GM21576 (cell line): ENCODE data around the gene PIGO.

Experiments used
- ATAC-seq: cut with Tn5 transposase; IDR thresholded peaks from one replicate; pipeline ENCODE4 v1.9.1; 2021; ENCODE audit warnings: mild to moderate bottlenecking, moderate library complexity; ENCODE audit not compliant: unreplicated experiment

The PIGO gene

GRCh38 chr9:35096035-35096849 lies at the start of gene PIGO:
Gene PIGO (minus strand): TSS chr9:35096591. CDS start chr9:35095565, 1,026 bp downstream.
- ATAC-seq, result peak; percentile 84

- no peak for ATAC-seq
These were observed 45.6 kb upstream of the PIGO start for GRCh38 chr9:35142037-35142436.

GRCh38 chr9:35140093-35140492 lies 43.7 kb upstream of the PIGO start:
- no peak for ATAC-seq

GRCh38 chr9:35136866-35137265 lies 40.5 kb upstream of the PIGO start:
- ATAC-seq, result no peak

- ATAC-seq, result no peak
These were observed 39.6 kb upstream of the PIGO start for GRCh38 chr9:35135988-35136387.

- no peak for ATAC-seq
These were observed 38.5 kb upstream of the PIGO start for GRCh38 chr9:35134920-35135319.

GRCh38 chr9:35116898-35117551 lies 20.6 kb upstream of the PIGO start:
- peak; percentile 44 for ATAC-seq

GRCh38 chr9:35116539-35116897 lies 20.1 kb upstream of the PIGO start:
- ATAC-seq, result peak; percentile 1

- ATAC-seq, result peak; percentile 53
These were observed 19.5 kb upstream of the PIGO start, which contains the start of gene ATOSB for GRCh38 chr9:35115680-35116538. Gene ATOSB (minus strand): TSS chr9:35115862. CDS start chr9:35108274, 7,588 bp downstream.

GRCh38 chr9:35114840-35115628 lies 18.6 kb upstream of the PIGO start:
- ATAC-seq, result no peak

- ATAC-seq, result no peak
These were observed 17.9 kb upstream of the PIGO start for GRCh38 chr9:35114113-35114839.

GRCh38 chr9:35112257-35113020 lies 16.0 kb upstream of the PIGO start:
- no peak for ATAC-seq

GRCh38 chr9:35111001-35111933 lies 14.9 kb upstream of the PIGO start:
- peak; percentile 76 for ATAC-seq

GRCh38 chr9:35110327-35110761 lies 14.0 kb upstream of the PIGO start:
- ATAC-seq, result no peak

- ATAC-seq, result no peak
These were observed 12.7 kb upstream of the PIGO start for GRCh38 chr9:35108946-35109575.

- ATAC-seq, result no peak
These were observed 12.1 kb upstream of the PIGO start for GRCh38 chr9:35108461-35108860.
